HG03432 (cell line): ENCODE data around the gene ELOB.

Source experiments
- ATAC-seq: cut with Tn5 transposase; IDR thresholded peaks from one replicate; pipeline ENCODE4 v1.9.1; 2021; ENCODE audit warnings: mild to moderate bottlenecking, moderate library complexity; ENCODE audit not compliant: unreplicated experiment

Gene ELOB

GRCh38 chr16:2777231-2777902 lies at the start of gene ELOB:
Gene ELOB (minus strand): TSS chr16:2777280. CDS start chr16:2777239, 41 bp downstream.
- peak; percentile 80 for ATAC-seq

GRCh38 chr16:2825906-2826305 lies 48.8 kb upstream of the ELOB start:
- no peak for ATAC-seq

- ATAC-seq = no peak
Measured at GRCh38 chr16:2825049-2825742, 48.1 kb upstream of the ELOB start.

- no peak for ATAC-seq
Measured at GRCh38 chr16:2824626-2825025, 47.5 kb upstream of the ELOB start.

GRCh38 chr16:2822496-2822895 lies 45.4 kb upstream of the ELOB start:
- no peak for ATAC-seq

- no peak for ATAC-seq
Measured at GRCh38 chr16:2822158-2822495, 45.0 kb upstream of the ELOB start.

- ATAC-seq = no peak
Measured at GRCh38 chr16:2821487-2822157, 44.5 kb upstream of the ELOB start.

- ATAC-seq = no peak
Measured at GRCh38 chr16:2820836-2821486, 43.9 kb upstream of the ELOB start.

GRCh38 chr16:2819939-2820835 lies 43.1 kb upstream of the ELOB start:
- ATAC-seq = no peak

GRCh38 chr16:2819179-2819938 lies 42.3 kb upstream of the ELOB start:
- no peak for ATAC-seq

GRCh38 chr16:2818272-2818876 lies 41.3 kb upstream of the ELOB start:
- ATAC-seq = no peak

GRCh38 chr16:2817340-2818271 lies 40.5 kb upstream of the ELOB start:
- no peak for ATAC-seq

- ATAC-seq = no peak
Measured at GRCh38 chr16:2816751-2817339, 39.8 kb upstream of the ELOB start, which contains the start of gene PRSS21. Gene PRSS21 (plus strand): TSS chr16:2817237. CDS start chr16:2817269, 32 bp downstream.

- no peak for ATAC-seq
Measured at GRCh38 chr16:2815299-2815771, 38.3 kb upstream of the ELOB start.

- ATAC-seq = no peak
Measured at GRCh38 chr16:2814551-2815298, 37.6 kb upstream of the ELOB start.

GRCh38 chr16:2813771-2814221 lies 36.7 kb upstream of the ELOB start:
- no peak for ATAC-seq
